Measurements from ENCODE around the gene GFRAL. TPM values are rescaled to one million over a fixed set of nuclear protein-coding genes. Genes with fewer than 3 reads are reported as not detected.

The GFRAL gene
- total RNA-seq, 1 experiment from 2014 or later: not detected

- no peaks in the 10 kb centered on the region for H3K79me2 ChIP-seq (ENCODE audit: insufficient read depth, low read length)
- TF ChIP-seq ZFX (IDR thresholded peaks at IDR 0.05): no peak
- TF ChIP-seq TCF7L2 (IDR thresholded peaks at IDR 0.05; ENCODE audit: borderline replicate concordance, extremely low read depth, insufficient read depth, insufficient read length): no peak
- no peak for TF ChIP-seq CTCF (IDR thresholded peaks at IDR 0.05 in 2 of 3, conservative IDR thresholded peaks at IDR 0.05 in 1 of 3; ENCODE audit: borderline replicate concordance in 1 of 3, insufficient read depth in 1 of 3, low read depth in 2 of 3, low read length in 2 of 3)
- TF ChIP-seq REST (IDR thresholded peaks at IDR 0.05; ENCODE audit: low read depth): no peak
- TF ChIP-seq SIN3A (IDR thresholded peaks at IDR 0.05; ENCODE audit: low read depth): no peak
- TF ChIP-seq ZBTB33 (IDR thresholded peaks at IDR 0.05; ENCODE audit: extremely low read depth, insufficient replicate concordance, low read length): no peak
- no peak for TF ChIP-seq SP1 (IDR thresholded peaks at IDR 0.05; ENCODE audit: low read depth)
- no peak for TF ChIP-seq RAD21 (IDR thresholded peaks at IDR 0.05; ENCODE audit: low read depth)
- H3K9me3 ChIP-seq (ENCODE audit: control insufficient read depth in 1 of 2, insufficient read depth in 1 of 2, low read depth in 1 of 2, low read length in 2 of 2): no peaks in the 10 kb centered on the region
- no peaks in the 10 kb centered on the region for H3K36me3 ChIP-seq (ENCODE audit: control insufficient read depth in 1 of 2, insufficient read depth in 2 of 2, low read length in 2 of 2)
- CTCF ChIA-PET: no interaction called here
- DNase-seq (ENCODE audit: low read depth, low spot score): no peak
- RAD21 ChIA-PET (ENCODE audit: low non-redundant PET in 1 of 2, low total read pairs in 2 of 2, uncharacterized antibody in 2 of 2, unreplicated experiment in 2 of 2): no interaction called here
- no peak overlapping the region for H3K9ac ChIP-seq (ENCODE audit: low read length)
- no peak for ATAC-seq
- no peaks in the 10 kb centered on the region for H3K9me2 ChIP-seq (ENCODE audit: insufficient read depth)
- H3K27ac ChIP-seq (ENCODE audit: low read depth, low read length): no peak overlapping the region
- BruUV-seq (replicated peaks): no TSS peak
- H4K20me1 ChIP-seq (ENCODE audit: insufficient read depth): no peaks in the 10 kb centered on the region
- POLR2A ChIA-PET: no interaction called here
- no peaks in the 10 kb centered on the region for H3K4me1 ChIP-seq (ENCODE audit: control insufficient read depth in 1 of 2, insufficient read depth in 2 of 2, low read length in 2 of 2)
- H3K4me2 ChIP-seq (ENCODE audit: low read length): no peak overlapping the region
- H3K4me3 ChIP-seq (replicated peaks in 1 of 2; ENCODE audit: low read depth in 1 of 2, low read length in 2 of 2): no peak overlapping the region
- peaks cover 25% of the 10 kb centered on the region for H3K27me3 ChIP-seq (ENCODE audit: insufficient read depth, low read length)
- intact Hi-C loops (cut with micrococcal nuclease): no loop called here
- no peak overlapping the region for H2AFZ ChIP-seq (ENCODE audit: low read depth, low read length, poor library complexity, severe bottlenecking)
Measured at GRCh38 chr6:55379895-55380294, 52.6 kb downstream of the GFRAL start.

Measured in HCT116 (cell line).